GM21367 (cell line): Measurements from ENCODE around the gene RBM38.

Experiments
- ATAC-seq: cut with Tn5 transposase; IDR thresholded peaks from one replicate; pipeline ENCODE4 v1.9.1; 2021; ENCODE audit not compliant: unreplicated experiment

RBM38 gene

GRCh38 chr20:57448764-57449354 lies 57.7 kb downstream of the RBM38 start:
- no peak for ATAC-seq

- ATAC-seq: no peak
These were observed 58.5 kb downstream of the RBM38 start for GRCh38 chr20:57449398-57450354.

- peak; percentile 75 for ATAC-seq
These were observed 59.2 kb downstream of the RBM38 start for GRCh38 chr20:57450419-57450818.

- ATAC-seq: no peak
These were observed 59.7 kb downstream of the RBM38 start for GRCh38 chr20:57450931-57451330.

- no peak for ATAC-seq
These were observed 60.2 kb downstream of the RBM38 start for GRCh38 chr20:57451431-57451794.

DNA sequence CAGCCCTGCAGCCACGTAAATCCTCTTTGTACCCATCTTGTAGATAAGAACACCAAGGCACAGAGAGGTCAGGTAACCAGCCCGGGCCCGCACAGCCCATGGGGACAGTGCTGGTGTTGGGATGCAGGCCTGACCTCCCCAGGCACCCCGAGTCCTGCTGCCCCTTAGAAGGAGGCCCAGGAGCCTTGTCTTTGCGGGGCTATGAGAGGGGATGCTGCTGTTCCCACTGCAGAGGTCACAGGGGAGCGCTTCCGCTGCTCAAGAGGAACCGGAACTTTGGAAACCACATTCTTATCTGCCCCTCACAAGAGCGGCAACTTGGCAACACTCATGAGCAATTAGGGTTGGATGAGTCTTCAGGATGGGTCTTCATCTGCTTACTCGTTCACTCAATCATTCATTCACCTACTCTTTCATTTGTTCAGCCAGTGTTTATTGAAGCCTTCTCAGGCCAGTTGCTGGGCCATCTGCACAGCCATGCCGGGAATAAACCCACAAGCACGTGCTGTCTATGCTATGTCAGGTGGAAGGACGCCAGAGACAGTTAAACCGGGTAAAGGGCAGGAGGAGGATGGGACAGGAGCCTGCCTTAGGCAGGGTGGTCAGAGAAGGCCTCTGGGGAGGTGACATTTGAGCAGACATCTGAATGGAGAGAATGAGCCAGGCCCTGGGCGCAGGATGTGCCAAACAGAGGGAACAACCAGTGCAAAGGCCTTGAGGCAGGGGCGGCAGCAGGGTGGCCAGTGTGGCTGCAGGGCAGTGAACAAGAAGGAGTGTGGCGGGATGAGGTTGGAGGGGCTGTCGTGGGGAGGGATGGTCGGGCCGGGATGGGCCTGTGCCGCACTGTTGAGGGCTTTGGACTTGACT lies 60.8 kb downstream of the RBM38 start:
- no peak for ATAC-seq

DNA sequence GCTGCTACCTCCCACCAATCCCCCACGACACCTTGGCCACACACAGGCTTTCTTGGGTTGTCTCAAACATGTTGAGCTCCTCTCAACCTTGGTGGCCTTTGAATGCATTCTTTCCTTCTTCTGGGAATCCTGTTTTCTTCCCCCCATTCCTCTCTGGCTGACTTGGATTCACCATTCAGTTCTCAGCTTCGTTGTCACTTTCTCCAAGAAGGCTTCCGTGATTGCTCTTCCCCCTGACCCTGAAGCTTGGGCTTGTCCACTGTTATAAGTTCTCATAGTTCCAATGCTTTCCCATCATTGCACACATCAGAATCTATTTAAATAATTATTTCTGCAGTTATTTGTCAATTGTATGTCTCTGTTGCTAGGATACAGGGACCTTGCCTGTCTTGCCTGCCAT lies 64.2 kb downstream of the RBM38 start:
- no peak for ATAC-seq

- ATAC-seq: no peak
These were observed 64.9 kb downstream of the RBM38 start for GRCh38 chr20:57456116-57456515.

DNA sequence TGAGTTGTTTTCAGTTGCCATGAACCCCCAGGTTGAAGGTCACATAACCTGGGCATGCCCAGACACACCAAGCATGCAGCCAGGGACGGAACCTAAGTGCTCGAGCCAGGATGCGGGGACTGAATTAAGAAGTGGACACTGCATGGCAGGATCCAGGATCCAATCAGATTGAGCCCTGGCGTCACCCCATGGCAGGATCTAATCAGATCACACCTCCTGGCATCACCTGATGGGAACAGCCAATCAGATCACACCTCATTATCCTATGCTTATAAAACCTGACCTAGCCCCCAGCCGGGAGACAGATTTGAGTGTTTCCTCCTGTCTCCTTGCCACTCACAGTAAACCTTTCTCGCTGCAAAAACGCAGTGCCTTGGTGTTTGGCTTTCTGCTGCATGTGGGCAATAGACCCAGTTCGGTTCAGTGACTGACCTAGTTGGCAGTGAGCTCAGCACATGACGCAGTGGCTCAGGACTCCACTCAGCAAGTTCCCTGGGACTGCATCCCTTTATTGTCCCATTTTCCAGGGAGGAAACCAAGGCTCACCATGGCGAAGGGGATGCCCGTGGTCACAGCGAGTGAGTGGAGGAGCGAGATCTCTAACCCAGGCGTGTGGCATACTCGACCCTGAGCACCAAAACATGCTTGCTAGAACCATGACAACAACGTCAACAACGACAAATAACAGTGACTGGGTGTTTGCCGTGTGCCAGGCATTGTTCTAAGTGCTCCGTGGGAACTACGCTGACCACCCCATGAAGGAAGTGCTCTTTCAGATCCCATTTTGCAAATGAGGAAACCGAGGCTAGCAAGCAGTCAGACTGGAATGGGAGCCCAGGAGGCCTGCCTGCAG lies 66.3 kb downstream of the RBM38 start:
- no peak for ATAC-seq

DNA sequence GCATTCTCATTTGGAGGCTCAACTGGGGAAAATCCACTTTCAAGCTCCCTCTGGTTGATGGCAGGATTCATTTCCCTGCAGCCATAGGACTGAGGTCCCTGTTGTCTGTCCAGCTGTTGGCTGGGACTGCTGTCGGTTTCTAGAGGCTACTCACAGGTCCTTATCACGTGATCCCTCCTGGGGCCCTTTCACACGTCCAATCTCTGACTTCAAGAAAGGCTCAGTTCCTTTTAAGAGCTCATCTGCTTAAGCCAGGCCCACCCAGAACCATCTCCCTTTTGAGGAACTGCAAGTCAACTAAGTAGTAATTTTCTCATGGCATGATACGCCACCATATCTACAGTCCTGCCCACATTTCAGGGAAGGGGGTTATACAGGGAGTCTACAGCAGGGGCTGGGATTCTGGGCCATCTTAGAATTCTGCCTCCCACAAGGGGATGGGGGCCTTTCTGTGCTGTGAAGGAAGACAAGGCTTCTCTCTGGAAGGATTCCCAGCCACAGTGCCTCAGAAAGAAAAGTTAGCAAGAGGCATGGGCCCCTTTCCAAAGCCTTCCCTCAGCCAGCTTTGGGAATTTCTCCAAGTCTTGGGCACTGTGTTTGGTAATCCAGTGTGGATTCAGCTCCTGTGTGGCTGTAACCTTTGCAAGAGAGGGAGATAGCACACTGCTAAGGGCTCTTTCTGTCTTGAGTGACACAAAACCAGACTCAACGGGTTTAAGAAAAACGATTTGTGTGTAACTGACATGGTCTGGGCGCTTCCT lies 67.4 kb downstream of the RBM38 start:
- ATAC-seq: no peak
